ENCODE results near the gene DAZL. TPM values are rescaled to one million over a fixed set of nuclear protein-coding genes. Genes with fewer than 3 reads are reported as not detected.
A peak's percentile ranks its signal among the peaks of the same experiment; 100 is the strongest.

The DAZL gene
- total RNA-seq, 1 donor from 2014 or later = not detected

- Histone ChIP-seq H3K27ac (no peak overlapping the region), H3K27me3 (no peaks in the 10 kb centered on the region), H3K4me1 (peaks cover 6% of the 10 kb centered on the region), H3K36me3 (no peaks in the 10 kb centered on the region), H3K4me3 (no peak overlapping the region), H3K9me3 (no peaks in the 10 kb centered on the region)
- TF ChIP-seq POLR2AphosphoS5 (IDR thresholded peaks at IDR 0.05; ENCODE audit: insufficient read depth in 1 of 2, low read depth in 1 of 2) = no peak
- TF ChIP-seq POLR2A (IDR thresholded peaks at IDR 0.05) = no peak
- intact Hi-C loops (cut with DNase I) = no loop called here
- DNase-seq (ENCODE audit: extremely low spot score in 2 of 2) = no peak
Measured at GRCh38 chr3:16546186-16547010, 58.8 kb downstream of the DAZL start.

- H3K27ac ChIP-seq = no peak overlapping the region
- no peaks in the 10 kb centered on the region for H3K27me3 ChIP-seq
- peaks cover 5% of the 10 kb centered on the region for H3K4me1 ChIP-seq
- no peak overlapping the region for H3K4me3 ChIP-seq
- intact Hi-C loops (cut with DNase I) = no loop called here
- no peak for DNase-seq (ENCODE audit: extremely low spot score in 2 of 2)
- no peaks in the 10 kb centered on the region for H3K36me3 ChIP-seq
- no peaks in the 10 kb centered on the region for H3K9me3 ChIP-seq
- TF ChIP-seq CTCF (IDR thresholded peaks at IDR 0.05) (no peak), POLR2A (IDR thresholded peaks at IDR 0.05) (no peak), POLR2AphosphoS5 (IDR thresholded peaks at IDR 0.05; ENCODE audit: insufficient read depth in 1 of 2, low read depth in 1 of 2) (peak in 1 of 2 donors; percentile 15)
Measured at GRCh38 chr3:16545413-16546185, 59.6 kb downstream of the DAZL start.

- DNase-seq (ENCODE audit: extremely low spot score in 2 of 2) = no peak
- no peaks in the 10 kb centered on the region for H3K9me3 ChIP-seq
- no peak for TF ChIP-seq POLR2AphosphoS5 (IDR thresholded peaks at IDR 0.05; ENCODE audit: insufficient read depth in 1 of 2, low read depth in 1 of 2)
- no peaks in the 10 kb centered on the region for H3K36me3 ChIP-seq
- H3K4me1 ChIP-seq = no peaks in the 10 kb centered on the region
- H3K27me3 ChIP-seq = no peaks in the 10 kb centered on the region
- no peak overlapping the region for H3K4me3 ChIP-seq
- H3K27ac ChIP-seq = no peak overlapping the region
- intact Hi-C loops (cut with DNase I) = no loop called here
Measured at GRCh38 chr3:16543242-16543864, 61.9 kb downstream of the DAZL start.

GRCh38 chr3:16538507-16538906, 66.7 kb downstream of the DAZL start:
- no peaks in the 10 kb centered on the region for H3K9me3 ChIP-seq
- no peak overlapping the region for H3K27ac ChIP-seq
- H3K36me3 ChIP-seq = no peaks in the 10 kb centered on the region
- TF ChIP-seq POLR2A (IDR thresholded peaks at IDR 0.05) = no peak
- no peaks in the 10 kb centered on the region for H3K4me1 ChIP-seq
- DNase-seq (ENCODE audit: extremely low spot score in 2 of 2) = no peak
- H3K4me3 ChIP-seq = no peak overlapping the region
- intact Hi-C loops (cut with DNase I) = no loop called here
- H3K27me3 ChIP-seq = no peaks in the 10 kb centered on the region

- Histone ChIP-seq H3K36me3 (no peaks in the 10 kb centered on the region), H3K4me1 (no peaks in the 10 kb centered on the region), H3K27me3 (no peaks in the 10 kb centered on the region), H3K4me3 (no peak overlapping the region), H3K9me3 (no peaks in the 10 kb centered on the region), H3K27ac (no peak overlapping the region)
- DNase-seq (ENCODE audit: extremely low spot score in 2 of 2) = peak in 1 of 2 donors; percentile 62
- intact Hi-C loops (cut with DNase I) = no loop called here
- TF ChIP-seq CTCF (IDR thresholded peaks at IDR 0.05) (no peak), POLR2AphosphoS5 (IDR thresholded peaks at IDR 0.05; ENCODE audit: insufficient read depth in 1 of 2, low read depth in 1 of 2) (no peak), POLR2A (IDR thresholded peaks at IDR 0.05) (no peak)
Measured at GRCh38 chr3:16536996-16537395, 68.2 kb downstream of the DAZL start.

Other genes starting within 250 kb of the DAZL start
- gene RFTN1, start 91.7 kb downstream of the DAZL start, total RNA-seq = 47.4 TPM